Testis (tissue), 3 donors: Measurements from ENCODE around the gene EGFR. TPM values are rescaled to one million over a fixed set of nuclear protein-coding genes. Genes with fewer than 3 reads are reported as not detected.

ENCODE experiments used
- DNase-seq: peaks from one replicate; pipeline ENCODE4 v3.0.0-alpha.2; 2019
- H3K27ac ChIP-seq, 2 donors: fragments of 200-600 bp; sonication (generic); one replicate each; pipeline ENCODE4 v1.5.1; 2019
- H3K27me3 ChIP-seq: fragments of 200-600 bp; sonication (generic); one replicate; pipeline ENCODE4 v1.5.1; 2019
- H3K36me3 ChIP-seq: fragments of 200-600 bp; sonication (generic); one replicate; pipeline ENCODE4 v1.5.1; 2017; ENCODE audit warnings: low read depth; ENCODE audit errors: missing control alignments
- H3K4me1 ChIP-seq: fragments of 200-600 bp; sonication (generic); one replicate; pipeline ENCODE4 v1.5.1; 2019
- H3K4me3 ChIP-seq, 2 donors: fragments of 200-600 bp; sonication (generic); one replicate each; pipeline ENCODE4 v1.5.1; 2017 to 2019
- H3K9me3 ChIP-seq: fragments of 200-600 bp; sonication (generic); one replicate; pipeline ENCODE4 v1.5.1; 2017
- POLR2A ChIP-seq: fragments of 450-650 bp; IDR thresholded peaks from one replicate; pipeline ENCODE4 v1.6.1; 2017; ENCODE audit warnings: antibody characterized with exemption, mild to moderate bottlenecking, moderate library complexity
- WGBS, 2 donors: methylation state at CpG; one replicate each; pipeline ENCODE4 v1.1.5; 2018; 5-methylcytosine and 5-hydroxymethylcytosine counted together
- intact Hi-C: fragments of 100-400 bp; cut with DNase I; formaldehyde crosslinking; loops from one replicate; pipeline ENCODE4 v1.15.1; 2023; ENCODE audit warnings: low total_unique reads
- polyA plus RNA-seq: library from polyadenylated mRNA; stranded (reverse); fragments of 350-450 nt; fragmentation: Illumina TruSeq; extraction: RNeasy Lipid Tissue Mini Kit (QIAGEN cat#74804); gene quantifications from one replicate; pipeline ENCODE4 v1.2.3, GENCODE V29; 2014; ENCODE audit warnings: low read depth, low replicate concordance; ENCODE audit not compliant: insufficient read depth
- total RNA-seq, 2 donors: library from RNA; depleted of rRNA; stranded (reverse); fragments of >200 nt; gene quantifications; one replicate each; pipeline ENCODE4 v1.2.3, GENCODE V29; 2016
- TF ChIP-seq, protein P1 (sequence below), 3 experiments: fragments of 450-650 bp in 2 of 3; fragments of 200-600 bp in 1 of 3; sonication (generic) in 1 of 3; IDR thresholded peaks; one replicate each; pipeline ENCODE4 v1.5.1; 2016 to 2019; ENCODE audit warnings: antibody characterized with exemption in 3 of 3, mild to moderate bottlenecking in 2 of 3, moderate library complexity in 1 of 3

The EGFR gene
- total and polyA plus RNA-seq, 3 donors from 2014 or later = 11.0 to 45.0 (median 18.2) TPM

DNA sequence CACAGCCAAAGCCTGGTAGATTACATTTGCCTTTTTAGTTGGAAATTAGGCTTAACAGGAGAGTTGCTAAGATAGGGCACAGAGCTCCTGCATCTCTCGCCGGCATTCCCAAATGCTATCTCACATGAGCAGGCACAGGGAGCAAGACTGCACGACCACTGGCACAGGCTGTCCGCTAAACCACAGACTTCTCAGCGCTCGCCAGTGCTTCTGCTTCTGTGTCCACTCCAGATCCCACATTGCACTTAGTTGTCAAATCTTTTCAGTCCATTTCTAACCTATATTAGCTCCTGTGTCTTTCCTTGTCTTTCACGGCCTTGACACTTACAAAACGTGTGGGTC is 138.9 kb downstream of the EGFR start:
- TF ChIP-seq, protein P1, sequence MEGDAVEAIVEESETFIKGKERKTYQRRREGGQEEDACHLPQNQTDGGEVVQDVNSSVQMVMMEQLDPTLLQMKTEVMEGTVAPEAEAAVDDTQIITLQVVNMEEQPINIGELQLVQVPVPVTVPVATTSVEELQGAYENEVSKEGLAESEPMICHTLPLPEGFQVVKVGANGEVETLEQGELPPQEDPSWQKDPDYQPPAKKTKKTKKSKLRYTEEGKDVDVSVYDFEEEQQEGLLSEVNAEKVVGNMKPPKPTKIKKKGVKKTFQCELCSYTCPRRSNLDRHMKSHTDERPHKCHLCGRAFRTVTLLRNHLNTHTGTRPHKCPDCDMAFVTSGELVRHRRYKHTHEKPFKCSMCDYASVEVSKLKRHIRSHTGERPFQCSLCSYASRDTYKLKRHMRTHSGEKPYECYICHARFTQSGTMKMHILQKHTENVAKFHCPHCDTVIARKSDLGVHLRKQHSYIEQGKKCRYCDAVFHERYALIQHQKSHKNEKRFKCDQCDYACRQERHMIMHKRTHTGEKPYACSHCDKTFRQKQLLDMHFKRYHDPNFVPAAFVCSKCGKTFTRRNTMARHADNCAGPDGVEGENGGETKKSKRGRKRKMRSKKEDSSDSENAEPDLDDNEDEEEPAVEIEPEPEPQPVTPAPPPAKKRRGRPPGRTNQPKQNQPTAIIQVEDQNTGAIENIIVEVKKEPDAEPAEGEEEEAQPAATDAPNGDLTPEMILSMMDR (IDR thresholded peaks at IDR 0.05) = no peak
- TF ChIP-seq POLR2A = no peak
- H3K27ac ChIP-seq = peak overlapping the region in 1 of 2 donors; percentile 81
- H3K9me3 ChIP-seq = no peaks in the 10 kb centered on the region
- peak overlapping the region in 1 of 2 donors; percentile 1 for H3K4me3 ChIP-seq
- intact Hi-C loops = no loop called here
- H3K36me3 ChIP-seq = no peaks in the 10 kb centered on the region
- no peaks in the 10 kb centered on the region for H3K27me3 ChIP-seq
- DNase-seq = no peak
- H3K4me1 ChIP-seq = peaks cover 10% of the 10 kb centered on the region
- WGBS, 2 donors = 43 to 44% methylated on average over 8 of the region's 8 CpGs

DNA sequence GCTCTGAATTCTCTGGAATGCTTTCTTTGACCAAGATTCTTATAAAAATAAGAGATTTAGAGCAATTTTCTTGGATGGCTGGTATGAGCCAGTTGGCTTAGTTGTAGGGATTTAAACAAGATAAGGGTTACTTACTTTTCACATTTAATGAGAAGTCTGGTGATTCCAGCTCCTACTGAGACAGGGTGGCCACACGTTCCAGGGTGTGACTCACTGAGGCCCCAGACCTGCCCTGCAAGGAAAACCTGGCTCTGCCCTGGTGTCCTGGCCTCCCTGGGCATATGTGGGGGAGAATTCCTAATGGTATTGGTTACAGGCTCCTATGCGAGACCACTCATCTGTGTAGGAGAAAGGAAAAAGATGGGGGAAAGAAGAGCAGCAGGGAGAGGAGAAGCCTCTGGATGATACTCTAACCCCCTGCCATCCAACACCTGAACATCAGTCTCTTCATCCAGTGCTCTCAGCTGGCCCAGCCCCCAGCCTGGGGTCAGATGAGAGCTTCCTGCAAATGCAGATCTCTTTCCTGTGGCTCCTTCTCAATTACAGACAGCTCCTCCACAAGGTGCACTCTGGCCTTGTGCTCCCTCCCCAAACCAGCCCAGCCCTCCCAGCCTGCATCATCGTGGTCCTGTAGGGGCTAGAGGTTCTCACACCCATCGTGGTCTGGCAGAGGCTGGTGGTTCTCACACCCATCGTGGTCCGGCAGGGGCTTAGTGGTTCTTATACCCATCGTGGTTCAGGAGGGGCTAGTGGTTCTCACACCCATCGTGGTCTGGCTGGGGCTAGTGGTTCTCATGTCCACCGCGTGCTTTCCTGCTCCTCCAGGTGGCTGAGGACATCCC is 139.9 kb downstream of the EGFR start:
- intact Hi-C loops = no loop called here
- Histone ChIP-seq H3K27ac (peak overlapping the region in 1 of 2 donors; percentile 19), H3K27me3 (no peaks in the 10 kb centered on the region), H3K9me3 (no peaks in the 10 kb centered on the region), H3K36me3 (no peaks in the 10 kb centered on the region), H3K4me1 (peaks cover 10% of the 10 kb centered on the region), H3K4me3 (no peak overlapping the region)
- no peak for TF ChIP-seq POLR2A
- TF ChIP-seq, protein P1 (IDR thresholded peaks at IDR 0.05) = no peak
- WGBS, 2 donors = 81% methylated on average over 5 to 10 of the region's 10 CpGs
- DNase-seq = no peak

DNA sequence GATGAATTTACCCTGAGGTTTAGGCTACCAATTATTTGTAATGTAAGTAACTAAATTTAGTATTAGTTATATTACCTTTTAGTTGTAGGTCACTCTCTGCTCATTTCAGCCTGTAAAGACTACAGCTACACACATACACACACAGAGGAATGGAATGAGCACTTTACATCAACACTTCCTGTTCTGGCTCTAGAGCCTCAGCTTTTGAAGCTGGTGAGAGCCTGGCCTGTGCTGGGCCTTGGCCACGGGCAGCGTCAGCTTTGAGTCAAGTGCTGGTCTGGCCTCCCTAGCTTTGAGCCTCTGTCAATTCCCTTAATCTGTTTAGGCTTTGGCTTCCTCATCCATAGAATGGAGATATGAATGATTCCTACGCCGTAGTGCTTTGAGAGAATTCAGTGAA is 141.7 kb downstream of the EGFR start:
- no peak for TF ChIP-seq POLR2A
- TF ChIP-seq, protein P1 (IDR thresholded peaks at IDR 0.05) = no peak
- WGBS, 2 donors = 90 to 99% methylated on average over 4 of the region's 4 CpGs
- no peaks in the 10 kb centered on the region for H3K36me3 ChIP-seq
- intact Hi-C loops = no loop called here
- H3K4me1 ChIP-seq = peaks cover 10% of the 10 kb centered on the region
- H3K9me3 ChIP-seq = no peaks in the 10 kb centered on the region
- no peak for DNase-seq
- H3K27me3 ChIP-seq = no peaks in the 10 kb centered on the region
- no peak overlapping the region for H3K4me3 ChIP-seq
- no peak overlapping the region for H3K27ac ChIP-seq

DNA sequence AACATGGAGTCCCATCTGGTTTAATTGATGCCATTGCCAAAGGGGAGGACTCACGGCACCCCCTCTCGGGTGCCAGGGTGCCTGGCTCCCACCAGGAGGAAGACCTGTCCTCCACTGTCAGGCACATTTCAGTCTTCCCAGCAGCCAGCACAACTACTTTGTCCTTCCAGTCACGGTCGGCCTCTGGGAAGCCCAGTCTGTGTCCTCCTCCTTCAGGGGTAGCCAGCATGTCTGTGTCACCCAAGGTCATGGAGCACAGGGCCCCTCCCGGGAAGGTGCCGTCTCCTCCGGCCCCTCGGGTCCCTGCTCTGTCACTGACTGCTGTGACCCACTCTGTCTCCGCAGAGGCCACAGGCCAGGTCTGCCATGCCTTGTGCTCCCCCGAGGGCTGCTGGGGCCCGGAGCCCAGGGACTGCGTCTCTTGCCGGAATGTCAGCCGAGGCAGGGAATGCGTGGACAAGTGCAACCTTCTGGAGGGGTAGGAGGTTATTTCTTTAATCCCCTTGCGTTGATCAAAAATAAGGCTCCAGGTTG is 142.4 kb downstream of the EGFR start:
- no peaks in the 10 kb centered on the region for H3K36me3 ChIP-seq
- TF ChIP-seq, protein P1 (IDR thresholded peaks at IDR 0.05) = no peak
- TF ChIP-seq POLR2A = no peak
- H3K9me3 ChIP-seq = no peaks in the 10 kb centered on the region
- peaks cover 8% of the 10 kb centered on the region for H3K4me1 ChIP-seq
- H3K27ac ChIP-seq = no peak overlapping the region
- intact Hi-C loops = no loop called here
- no peaks in the 10 kb centered on the region for H3K27me3 ChIP-seq
- no peak for DNase-seq
- no peak overlapping the region for H3K4me3 ChIP-seq
- WGBS, 2 donors = 90 to 98% methylated on average over 15 to 16 of the region's 16 CpGs
